NAMALWA (cell line): ENCODE data around the gene LEMD1.
"Not testable (repeated sequence)": the region's sequence is repeated elsewhere in the genome, so short reads cannot be mapped to it uniquely, and the experiment has no call there.

Experiments used
- DNase-seq: peaks from one replicate; pipeline ENCODE4 v3.0.0-alpha.2; 2015; ENCODE audit warnings: low spot score

The LEMD1 gene

GRCh38 chr1:205380882-205381281 is 41.0 kb downstream of the LEMD1 start:
- no peak for DNase-seq

- DNase-seq = no peak
These were observed 42.8 kb downstream of the LEMD1 start for GRCh38 chr1:205379056-205379455.

GRCh38 chr1:205377355-205377754 is 44.5 kb downstream of the LEMD1 start:
- no peak for DNase-seq

GRCh38 chr1:205376739-205377138 is 45.1 kb downstream of the LEMD1 start:
- no peak for DNase-seq

GRCh38 chr1:205375835-205376545 is 45.9 kb downstream of the LEMD1 start:
- DNase-seq = no peak

- no peak for DNase-seq
These were observed 47.4 kb downstream of the LEMD1 start for GRCh38 chr1:205374210-205375078.

- DNase-seq = no peak
These were observed 48.1 kb downstream of the LEMD1 start for GRCh38 chr1:205373798-205374175.

GRCh38 chr1:205373022-205373797 is 48.6 kb downstream of the LEMD1 start:
- no peak for DNase-seq

- no peak for DNase-seq
These were observed 49.8 kb downstream of the LEMD1 start for GRCh38 chr1:205371871-205372660.

GRCh38 chr1:205370780-205371179 is 51.1 kb downstream of the LEMD1 start:
- DNase-seq = no peak

- DNase-seq = no peak
These were observed 52.1 kb downstream of the LEMD1 start for GRCh38 chr1:205369701-205370123.

GRCh38 chr1:205368478-205368877 is 53.4 kb downstream of the LEMD1 start:
- DNase-seq = no peak

GRCh38 chr1:205365945-205366463 is 55.9 kb downstream of the LEMD1 start:
- no peak for DNase-seq

GRCh38 chr1:205365086-205365485 is 56.8 kb downstream of the LEMD1 start:
- not testable (repeated sequence) for DNase-seq

- DNase-seq = no peak
These were observed 61.0 kb downstream of the LEMD1 start for GRCh38 chr1:205360891-205361290.

GRCh38 chr1:205359771-205360565 is 61.9 kb downstream of the LEMD1 start:
- no peak for DNase-seq

- DNase-seq = no peak
These were observed 63.3 kb downstream of the LEMD1 start for GRCh38 chr1:205358579-205358978.

GRCh38 chr1:205357567-205357966 is 64.3 kb downstream of the LEMD1 start:
- no peak for DNase-seq

- no peak for DNase-seq
These were observed 65.3 kb downstream of the LEMD1 start, which contains the start of gene KLHDC8A for GRCh38 chr1:205356440-205357139. Gene KLHDC8A, minus strand, starts transcription at chr1:205356922. Its CDS starts 13,318 bp downstream, at chr1:205343604.

GRCh38 chr1:205355075-205355453 is 66.8 kb downstream of the LEMD1 start:
- no peak for DNase-seq
